GM10266 (cell line): ENCODE measurements around the gene SUN3.

Experiments
- DNase-seq: peaks from one replicate; pipeline ENCODE4 v3.0.0; 2012; ENCODE audit errors: extremely low spot score
- CTCF ChIP-seq: IDR thresholded peaks from 2 replicates; pipeline ENCODE4 v1.5.1; 2012; ENCODE audit warnings: mild to moderate bottlenecking, low read depth; ENCODE audit not compliant: control insufficient read depth, insufficient read depth; ENCODE audit errors: missing control alignments

Gene SUN3

GRCh38 chr7:47940088-47941013, 88.6 kb downstream of the SUN3 start:
- no peak for TF ChIP-seq CTCF

GRCh38 chr7:47939425-47940036, 89.4 kb downstream of the SUN3 start:
- DNase-seq: no peak
- no peak for TF ChIP-seq CTCF

More at GRCh38 chr7:47940088-47941013, 88.6 kb downstream of the SUN3 start:
- no peak for DNase-seq

GRCh38 chr7:47938574-47939165, 90.2 kb downstream of the SUN3 start:
- peak; percentile 28 for TF ChIP-seq CTCF
- DNase-seq: no peak

GRCh38 chr7:47937711-47938573, 91.0 kb downstream of the SUN3 start:
- DNase-seq: no peak

More at GRCh38 chr7:47937711-47938573, 91.0 kb downstream of the SUN3 start:
- peak; percentile 11 for TF ChIP-seq CTCF
